Measurements from ENCODE around the gene SLC25A21. TPM values are rescaled to one million over a fixed set of nuclear protein-coding genes. Genes with fewer than 3 reads are reported as not detected.

Gene SLC25A21
- total RNA-seq, 5 donors from 2014 or later (not counting 1 experiment from before 2014, with no cell fraction given): not detected

DNA sequence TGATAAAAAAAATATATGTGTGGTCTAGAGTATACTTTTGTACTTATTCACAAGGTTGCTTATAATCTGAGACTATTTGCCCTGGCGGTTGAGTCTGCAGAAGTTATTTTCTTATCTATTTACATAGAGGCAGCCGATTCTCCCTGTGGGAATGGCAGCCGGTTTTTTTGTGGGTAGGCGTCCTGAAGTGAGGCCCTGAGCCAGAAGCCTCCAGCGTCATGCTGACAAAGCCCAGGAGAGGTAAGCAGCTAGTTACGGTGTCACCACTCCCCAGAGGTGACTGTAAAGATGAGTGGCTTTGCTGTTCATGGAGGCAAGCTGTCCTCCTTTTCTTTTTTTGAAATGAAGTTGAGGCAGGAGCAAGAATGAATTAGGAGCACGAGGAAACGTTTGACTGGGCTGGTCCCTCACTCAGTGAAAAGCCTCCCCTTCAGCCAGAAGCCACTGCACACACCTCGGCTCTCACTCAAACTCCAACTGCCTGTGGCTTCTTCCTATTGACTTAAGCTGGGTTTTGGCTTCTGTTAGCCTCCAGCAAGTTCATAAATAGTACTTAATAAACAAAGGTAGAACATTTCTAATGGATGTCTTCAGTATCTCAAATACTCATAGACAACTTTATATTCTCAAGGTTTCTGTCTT lies 489.2 kb downstream of the SLC25A21 start:
- CTCF ChIA-PET: no interaction called here
- no peak overlapping the region for H3K4me3 Mint-ChIP-seq
- no peaks in the 10 kb centered on the region for H3K4me1 ChIP-seq (ENCODE audit: control insufficient read depth in 1 of 2, extremely low read depth in 1 of 2, insufficient read depth in 2 of 2, low read length in 2 of 2)

DNA sequence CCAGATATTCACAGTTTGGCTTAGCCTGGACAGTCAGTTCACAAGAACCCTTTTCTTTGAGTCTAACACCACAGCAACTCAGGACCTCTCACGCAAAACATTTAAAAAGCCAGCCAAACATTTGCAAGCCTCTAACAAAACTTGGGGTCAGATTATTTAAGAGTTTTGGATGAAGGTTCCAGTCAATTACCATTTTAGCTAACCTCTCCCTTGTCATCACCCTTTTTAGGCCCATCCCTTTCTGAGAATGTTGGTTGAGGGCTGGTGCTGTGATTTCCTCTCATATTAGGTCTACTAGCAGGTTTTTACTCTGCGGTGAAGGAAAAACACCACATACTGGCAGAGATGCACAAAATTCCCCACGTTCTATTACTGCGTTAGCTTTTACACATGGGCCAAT lies 490.1 kb downstream of the SLC25A21 start:
- POLR2A ChIA-PET: no interaction called here
- Mint-ChIP-seq H3K9me3 (peaks cover 0 to under 1% (median 0%) of the 10 kb centered on the region in 3 donors), H3K4me3 (no peak overlapping the region), H3K4me1 (no peaks in the 10 kb centered on the region), H3K36me3 (no peaks in the 10 kb centered on the region), H3K27ac (no peak overlapping the region), H3K27me3 (peaks cover 3 to 22% of the 10 kb centered on the region in 2 donors)
- no peak for DNase-seq
- peaks cover 0 to 2% of the 10 kb centered on the region in 2 experiments for H3K27me3 ChIP-seq (replicated peaks in 1 of 2; ENCODE audit: control insufficient read depth in 2 of 2, extremely low read depth in 1 of 2, insufficient read depth in 2 of 2, low read length in 1 of 2)
- no peak for ATAC-seq (replicated peaks in 1 of 4)
- H3K27ac ChIP-seq (ENCODE audit: low read length): no peak overlapping the region
- no CpG with 5 or more reads among the region's 4 CpGs for WGBS (ENCODE audit: insufficient coverage)
- H3K36me3 ChIP-seq (ENCODE audit: control insufficient read depth in 2 of 2, extremely low read depth in 1 of 2, insufficient read depth in 1 of 2, low read length in 1 of 2): no peaks in the 10 kb centered on the region
- H3K4me3 ChIP-seq (ENCODE audit: control insufficient read depth in 1 of 2, extremely low read depth in 1 of 2, low read length in 1 of 2): no peak overlapping the region
- CTCF ChIA-PET: no interaction called here
- no peaks in the 10 kb centered on the region for H3K9me3 ChIP-seq
- no peaks in the 10 kb centered on the region for H3K4me1 ChIP-seq (ENCODE audit: control insufficient read depth in 1 of 2, extremely low read depth in 1 of 2, insufficient read depth in 2 of 2, low read length in 2 of 2)

More for the DNA sequence above, 489.2 kb downstream of the SLC25A21 start:
- Histone ChIP-seq H3K4me3 (ENCODE audit: control insufficient read depth in 1 of 2, extremely low read depth in 1 of 2, low read length in 1 of 2) (no peak overlapping the region), H3K27ac (ENCODE audit: low read length) (no peak overlapping the region), H3K27me3 (replicated peaks in 1 of 2; ENCODE audit: control insufficient read depth in 2 of 2, extremely low read depth in 1 of 2, insufficient read depth in 2 of 2, low read length in 1 of 2) (peaks cover 0 to 2% of the 10 kb centered on the region in 2 experiments), H3K36me3 (ENCODE audit: control insufficient read depth in 2 of 2, extremely low read depth in 1 of 2, insufficient read depth in 1 of 2, low read length in 1 of 2) (no peaks in the 10 kb centered on the region), H3K9me3 (no peaks in the 10 kb centered on the region)
- no peaks in the 10 kb centered on the region for H3K4me1 Mint-ChIP-seq
- no peaks in the 10 kb centered on the region for H3K36me3 Mint-ChIP-seq
- no peak overlapping the region for H3K27ac Mint-ChIP-seq
- peaks cover 6 to 23% of the 10 kb centered on the region in 2 donors for H3K27me3 Mint-ChIP-seq
- POLR2A ChIA-PET: no interaction called here
- ATAC-seq (replicated peaks in 1 of 4): no peak
- DNase-seq: no peak
- 74% methylated on average over 4 of the region's 9 CpGs for WGBS (ENCODE audit: insufficient coverage)
- no peaks in the 10 kb centered on the region for H3K9me3 Mint-ChIP-seq

DNA sequence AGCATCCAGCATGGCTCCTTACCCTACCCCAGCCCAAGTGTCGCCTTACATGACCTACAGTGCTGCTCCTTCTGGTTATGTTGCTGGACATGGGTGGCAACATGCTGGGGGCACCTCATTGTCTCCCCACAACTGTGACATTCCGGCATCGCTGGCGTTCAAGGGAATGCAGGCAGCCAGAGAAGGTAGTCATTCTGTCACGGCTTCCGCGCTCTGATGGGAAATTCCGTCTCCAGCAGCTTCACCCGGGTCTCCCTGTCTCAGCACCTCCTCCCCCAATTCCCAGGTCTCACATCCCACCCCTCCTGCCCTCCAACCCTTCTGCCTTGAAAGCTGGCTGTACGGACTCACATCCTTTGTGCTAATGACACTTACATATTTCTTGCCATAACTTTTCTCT lies 496.2 kb downstream of the SLC25A21 start:
- Histone ChIP-seq H3K27ac (ENCODE audit: low read length) (no peak overlapping the region), H3K36me3 (ENCODE audit: control insufficient read depth in 2 of 2, extremely low read depth in 1 of 2, insufficient read depth in 1 of 2, low read length in 1 of 2) (no peaks in the 10 kb centered on the region), H3K9me3 (no peaks in the 10 kb centered on the region), H3K4me1 (ENCODE audit: control insufficient read depth in 1 of 2, extremely low read depth in 1 of 2, insufficient read depth in 2 of 2, low read length in 2 of 2) (no peaks in the 10 kb centered on the region), H3K4me3 (ENCODE audit: control insufficient read depth in 1 of 2, extremely low read depth in 1 of 2, low read length in 1 of 2) (no peak overlapping the region), H3K27me3 (replicated peaks in 1 of 2; ENCODE audit: control insufficient read depth in 2 of 2, extremely low read depth in 1 of 2, insufficient read depth in 2 of 2, low read length in 1 of 2) (peaks cover 4% of the 10 kb centered on the region in 2 experiments)
- Mint-ChIP-seq H3K4me3 (no peak overlapping the region), H3K27ac (no peak overlapping the region), H3K4me1 (no peaks in the 10 kb centered on the region), H3K9me3 (peaks cover 0 to 4% (median 0%) of the 10 kb centered on the region in 3 donors), H3K27me3 (peaks cover 15 to 33% of the 10 kb centered on the region in 2 donors), H3K36me3 (no peaks in the 10 kb centered on the region)
- WGBS (ENCODE audit: insufficient coverage): 17% methylated on average over 10 of the region's 10 CpGs
- ATAC-seq (replicated peaks in 1 of 4) (no peak), DNase-seq (no peak)
- CTCF ChIA-PET: no interaction called here
- POLR2A ChIA-PET: no interaction called here

DNA sequence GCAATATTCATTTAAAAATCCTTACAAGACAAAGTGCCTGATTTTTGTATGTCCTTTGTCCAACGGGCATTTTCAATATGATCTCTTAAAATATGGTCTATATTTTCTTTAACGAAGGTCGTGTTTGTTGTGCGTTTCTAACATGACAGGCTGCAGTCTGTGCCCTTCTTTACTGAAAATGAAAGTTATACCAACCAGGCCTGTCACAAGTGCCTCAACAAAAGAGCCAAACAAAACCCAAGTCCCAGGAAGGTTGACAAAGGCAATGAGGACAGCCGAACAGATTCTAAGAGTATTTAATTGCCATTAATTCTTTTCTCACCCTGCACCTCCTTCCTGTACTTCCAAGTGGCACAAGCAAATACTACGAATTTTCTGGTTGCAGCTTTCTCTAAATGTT lies 496.8 kb downstream of the SLC25A21 start:
- ATAC-seq (replicated peaks in 1 of 4): no peak
- Histone ChIP-seq H3K36me3 (ENCODE audit: control insufficient read depth in 2 of 2, extremely low read depth in 1 of 2, insufficient read depth in 1 of 2, low read length in 1 of 2) (no peaks in the 10 kb centered on the region), H3K9me3 (no peaks in the 10 kb centered on the region), H3K4me1 (ENCODE audit: control insufficient read depth in 1 of 2, extremely low read depth in 1 of 2, insufficient read depth in 2 of 2, low read length in 2 of 2) (no peaks in the 10 kb centered on the region), H3K4me3 (ENCODE audit: control insufficient read depth in 1 of 2, extremely low read depth in 1 of 2, low read length in 1 of 2) (no peak overlapping the region), H3K27ac (ENCODE audit: low read length) (no peak overlapping the region), H3K27me3 (replicated peaks in 1 of 2; ENCODE audit: control insufficient read depth in 2 of 2, extremely low read depth in 1 of 2, insufficient read depth in 2 of 2, low read length in 1 of 2) (peaks cover 4% of the 10 kb centered on the region in 2 experiments)
- Mint-ChIP-seq H3K27me3 (peaks cover 15 to 37% of the 10 kb centered on the region in 2 donors), H3K9me3 (peaks cover 0 to 4% (median 0%) of the 10 kb centered on the region in 3 donors), H3K4me3 (no peak overlapping the region), H3K4me1 (no peaks in the 10 kb centered on the region), H3K27ac (no peak overlapping the region), H3K36me3 (no peaks in the 10 kb centered on the region)
- ChIA-PET CTCF (no interaction called here), POLR2A (no interaction called here)
- 66% methylated on average over 4 of the region's 6 CpGs for WGBS (ENCODE audit: insufficient coverage)
- no peak for DNase-seq

DNA sequence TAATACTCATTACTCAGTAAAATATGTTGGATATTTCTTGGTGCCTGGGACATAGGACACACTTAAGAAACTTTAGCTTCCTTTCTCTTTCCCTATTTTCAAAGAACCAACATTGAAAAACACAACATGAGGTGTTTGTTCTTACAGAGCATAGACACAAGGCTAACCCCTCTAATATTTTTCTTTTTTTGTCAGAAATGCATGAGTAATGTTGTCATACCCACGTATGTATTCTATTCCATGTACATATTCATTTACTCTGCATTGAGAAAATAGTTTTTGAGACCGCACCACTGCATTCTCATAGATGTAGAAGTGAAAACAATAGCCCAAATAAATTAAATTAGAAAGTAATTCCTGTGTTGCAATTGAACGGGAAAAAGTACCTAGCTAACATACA lies 497.7 kb downstream of the SLC25A21 start:
- no CpG with 5 or more reads among the region's 3 CpGs for WGBS (ENCODE audit: insufficient coverage)
- H3K36me3 Mint-ChIP-seq: no peaks in the 10 kb centered on the region

DNA sequence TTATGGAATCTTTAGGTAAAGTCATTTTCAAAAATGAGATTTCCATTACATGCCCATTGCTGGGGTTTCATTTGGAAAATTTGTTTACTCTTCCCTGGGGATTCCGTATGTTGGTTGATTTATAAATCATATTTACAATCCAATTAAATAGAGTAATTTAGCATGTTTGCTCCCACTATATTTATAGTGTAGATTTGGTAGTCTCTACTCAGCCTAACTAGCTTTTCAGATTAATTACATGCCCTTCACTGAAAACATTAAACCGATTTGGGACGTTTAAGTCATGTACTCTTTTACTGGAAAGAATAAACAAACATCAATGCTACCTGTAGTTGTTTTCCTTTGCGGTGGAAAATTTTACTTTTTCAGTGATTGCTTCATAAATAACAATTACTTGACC lies 500.3 kb downstream of the SLC25A21 start:
- H3K4me1 Mint-ChIP-seq: peaks cover 0 to 3% (median 0%) of the 10 kb centered on the region in 3 donors
- no peaks in the 10 kb centered on the region for H3K4me1 ChIP-seq (ENCODE audit: control insufficient read depth in 1 of 2, extremely low read depth in 1 of 2, insufficient read depth in 2 of 2, low read length in 2 of 2)
- no peak overlapping the region for H3K27ac Mint-ChIP-seq
- H3K27ac ChIP-seq (ENCODE audit: low read length): no peak overlapping the region
- ChIA-PET POLR2A (interaction anchor here in 1 of 2 donors (0.7 kb wide), 1 partner anchor 18 kb away, joined by 12 read pairs; no protein-coding TSS in a partner anchor), CTCF (no interaction called here)
- peaks cover 19 to 31% of the 10 kb centered on the region in 2 donors for H3K27me3 Mint-ChIP-seq
- ATAC-seq (replicated peaks in 1 of 4) (no peak), DNase-seq (no peak)
- H3K36me3 ChIP-seq (ENCODE audit: control insufficient read depth in 2 of 2, extremely low read depth in 1 of 2, insufficient read depth in 1 of 2, low read length in 1 of 2): no peaks in the 10 kb centered on the region
- H3K27me3 ChIP-seq (replicated peaks in 1 of 2; ENCODE audit: control insufficient read depth in 2 of 2, extremely low read depth in 1 of 2, insufficient read depth in 2 of 2, low read length in 1 of 2): peaks cover 8 to 9% of the 10 kb centered on the region in 2 experiments
- no CpG with 5 or more reads among the region's 4 CpGs for WGBS (ENCODE audit: insufficient coverage)
- H3K36me3 Mint-ChIP-seq: no peaks in the 10 kb centered on the region
- H3K9me3 ChIP-seq: no peaks in the 10 kb centered on the region
- no peak overlapping the region for H3K4me3 Mint-ChIP-seq
- H3K4me3 ChIP-seq (ENCODE audit: control insufficient read depth in 1 of 2, extremely low read depth in 1 of 2, low read length in 1 of 2): no peak overlapping the region
- peaks cover 0 to under 1% (median 0%) of the 10 kb centered on the region in 3 donors for H3K9me3 Mint-ChIP-seq

More for the DNA sequence above, 497.7 kb downstream of the SLC25A21 start:
- DNase-seq: no peak
- H3K27me3 Mint-ChIP-seq: peaks cover 15 to 34% of the 10 kb centered on the region in 2 donors
- Histone ChIP-seq H3K36me3 (ENCODE audit: control insufficient read depth in 2 of 2, extremely low read depth in 1 of 2, insufficient read depth in 1 of 2, low read length in 1 of 2) (no peaks in the 10 kb centered on the region), H3K9me3 (no peaks in the 10 kb centered on the region), H3K4me3 (ENCODE audit: control insufficient read depth in 1 of 2, extremely low read depth in 1 of 2, low read length in 1 of 2) (no peak overlapping the region), H3K27me3 (replicated peaks in 1 of 2; ENCODE audit: control insufficient read depth in 2 of 2, extremely low read depth in 1 of 2, insufficient read depth in 2 of 2, low read length in 1 of 2) (peaks cover 4% of the 10 kb centered on the region in 2 experiments), H3K4me1 (ENCODE audit: control insufficient read depth in 1 of 2, extremely low read depth in 1 of 2, insufficient read depth in 2 of 2, low read length in 2 of 2) (no peaks in the 10 kb centered on the region), H3K27ac (ENCODE audit: low read length) (no peak overlapping the region)
- no peak for ATAC-seq (replicated peaks in 1 of 4)
- CTCF ChIA-PET: no interaction called here
- no peak overlapping the region for H3K4me3 Mint-ChIP-seq
- H3K9me3 Mint-ChIP-seq: peaks cover 0 to 4% (median 0%) of the 10 kb centered on the region in 3 donors
- H3K4me1 Mint-ChIP-seq: no peaks in the 10 kb centered on the region
- no peak overlapping the region for H3K27ac Mint-ChIP-seq
- POLR2A ChIA-PET: no interaction called here
